ENCODE results near the gene MRPS26.
"Not testable (repeated sequence)": the region's sequence is repeated elsewhere in the genome, so short reads cannot be mapped to it uniquely, and the experiment has no call there.

The MRPS26 gene

DNA sequence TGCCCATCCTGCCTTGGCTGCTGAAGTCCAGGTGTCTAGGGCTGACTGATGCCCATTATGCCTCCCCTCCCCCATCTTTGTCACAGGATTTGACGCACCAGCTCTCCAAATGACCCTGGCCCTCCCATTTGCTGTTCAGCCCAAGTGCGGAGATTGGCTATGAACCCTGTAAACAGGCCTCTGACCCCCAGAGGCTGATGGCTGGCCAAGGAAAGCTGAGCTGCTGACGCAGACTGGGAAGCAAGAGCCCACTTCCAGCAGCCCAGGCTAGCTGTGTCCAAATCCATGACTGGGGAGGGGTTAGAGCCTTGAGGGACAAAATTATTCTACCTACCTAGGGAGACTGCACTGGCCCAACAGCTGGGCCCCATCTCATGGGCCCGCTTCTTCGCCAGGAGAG lies 3.2 kb upstream of the MRPS26 start:
- DNase-seq (ENCODE audit: low read depth, low spot score): no peak

DNA sequence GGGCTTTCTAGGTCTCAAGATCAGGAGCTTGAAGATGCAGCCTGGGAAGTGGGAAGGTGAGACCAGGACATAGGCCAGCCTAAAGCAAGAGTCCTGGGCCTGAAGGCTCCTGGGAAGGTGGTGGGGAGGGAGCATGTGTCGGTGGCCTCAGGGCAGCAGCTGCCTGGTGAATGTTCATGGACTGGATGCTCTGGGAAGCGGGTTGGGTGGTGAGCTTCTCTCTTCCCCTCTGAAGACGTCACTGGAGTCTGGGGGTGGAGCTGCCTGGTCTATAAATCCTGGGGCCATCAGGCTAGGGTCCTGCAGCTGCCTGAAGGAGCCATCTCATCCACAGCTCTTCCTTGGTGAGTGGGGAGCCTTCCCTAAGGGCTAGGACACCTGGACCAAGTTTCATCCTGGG lies 2.5 kb upstream of the MRPS26 start, which contains the start of gene GNRH2:
GNRH2 (plus strand) TSS at position 301 of the 400 bp plus-strand sequence. CDS start 793 bp downstream, outside the sequence.
- DNase-seq (ENCODE audit: low read depth, low spot score): no peak

DNA sequence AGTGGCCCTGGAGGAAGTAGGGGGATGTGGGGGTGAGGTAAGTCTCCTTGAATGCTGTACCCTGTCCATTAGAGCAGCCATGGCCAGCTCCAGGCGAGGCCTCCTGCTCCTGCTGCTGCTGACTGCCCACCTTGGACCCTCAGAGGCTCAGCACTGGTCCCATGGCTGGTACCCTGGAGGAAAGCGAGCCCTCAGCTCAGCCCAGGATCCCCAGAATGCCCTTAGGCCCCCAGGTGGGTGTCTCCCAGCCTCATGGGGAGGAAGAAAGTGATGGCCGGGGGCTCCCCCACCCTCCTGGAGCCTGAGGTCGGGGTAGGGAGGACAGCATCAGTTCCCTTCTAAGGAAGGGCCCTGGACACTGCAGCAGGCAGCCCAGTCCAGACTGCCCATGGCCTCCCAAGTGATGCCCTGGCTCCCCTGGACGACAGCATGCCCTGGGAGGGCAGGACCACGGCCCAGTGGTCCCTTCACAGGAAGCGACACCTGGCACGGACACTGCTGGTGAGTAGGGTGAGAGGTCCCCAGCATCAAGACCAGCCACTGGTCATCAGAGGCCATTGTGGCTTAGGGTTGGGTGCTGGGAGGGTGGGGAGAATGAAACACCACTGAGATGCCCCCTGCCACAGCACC lies 1.4 kb upstream of the MRPS26 start:
- DNase-seq (ENCODE audit: low read depth, low spot score): no peak

DNA sequence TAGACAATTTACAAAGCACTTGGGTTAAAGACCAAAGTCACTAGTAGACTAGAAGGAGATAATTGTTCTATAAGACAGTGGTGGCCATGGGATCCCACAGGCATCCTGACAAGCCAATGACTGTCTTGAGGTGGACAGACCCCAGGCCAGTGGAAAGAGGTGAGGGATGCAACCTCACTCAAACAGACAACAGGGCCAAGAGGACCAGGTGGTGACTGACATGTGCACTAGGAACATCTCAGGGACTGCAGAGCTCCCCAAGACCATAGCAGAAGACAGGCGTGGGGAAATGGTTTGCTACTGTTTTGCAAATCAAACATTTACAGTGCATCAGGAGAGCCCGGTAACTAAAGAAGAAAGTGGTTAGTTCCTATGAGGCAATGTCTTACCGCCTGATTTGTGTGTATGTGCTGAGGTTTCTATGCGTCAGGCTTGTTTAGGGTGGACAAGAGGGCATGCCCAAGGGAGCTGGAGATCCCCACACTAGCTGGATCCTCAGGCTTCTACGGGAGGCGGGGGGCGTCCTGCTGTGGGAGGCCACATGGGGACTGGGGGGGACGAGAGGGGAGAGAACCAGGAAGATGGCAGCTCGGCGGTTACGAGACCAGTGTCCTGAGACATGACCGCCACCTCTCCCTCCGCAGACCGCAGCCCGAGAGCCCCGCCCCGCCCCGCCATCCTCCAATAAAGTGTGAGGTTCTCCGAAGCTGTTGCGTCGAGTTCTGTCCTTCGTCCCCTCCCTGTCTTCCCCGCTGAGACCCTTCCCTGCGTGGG lies 623 bp upstream of the MRPS26 start:
- DNase-seq (ENCODE audit: low read depth, low spot score): no peak

DNA sequence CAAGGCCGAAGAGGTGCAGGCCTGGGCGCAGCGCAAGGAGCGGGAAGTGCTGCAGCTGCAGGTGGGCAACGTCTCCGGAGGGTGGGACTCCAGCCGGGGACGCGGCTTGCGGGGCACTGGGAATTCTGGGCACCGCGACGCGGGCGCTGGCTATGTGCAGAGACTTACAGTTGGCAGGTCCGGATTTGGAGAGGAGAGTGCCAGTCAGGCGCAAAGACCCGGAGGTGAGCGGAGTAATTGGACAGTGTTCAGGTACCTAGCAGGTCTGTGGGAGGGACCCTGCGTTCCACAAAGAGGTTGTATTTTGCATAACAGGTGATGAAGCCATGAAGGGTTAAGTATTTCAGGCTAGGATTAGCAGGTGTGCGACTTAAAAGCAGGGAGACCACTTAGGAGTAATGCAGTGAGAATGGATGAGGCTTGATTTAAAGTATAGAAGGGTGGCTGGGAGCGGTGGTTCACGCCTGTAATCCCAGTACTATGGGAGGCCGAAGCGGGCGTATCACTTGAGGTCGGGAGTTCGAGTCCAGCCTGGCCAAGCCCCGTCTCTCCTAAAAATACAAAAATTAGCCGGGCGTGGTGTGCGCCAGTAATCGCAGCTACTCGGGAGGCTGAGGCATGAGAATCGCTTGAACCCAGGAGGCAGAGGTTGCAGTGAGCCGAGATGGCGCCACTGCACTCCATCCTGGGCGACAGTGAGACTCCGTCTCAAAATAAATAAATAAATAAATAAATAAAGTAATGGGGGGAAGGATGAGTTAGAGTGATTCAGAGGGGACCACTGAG lies 1.0 kb downstream of the MRPS26 start:
- no peak for DNase-seq (ENCODE audit: low read depth, low spot score)

DNA sequence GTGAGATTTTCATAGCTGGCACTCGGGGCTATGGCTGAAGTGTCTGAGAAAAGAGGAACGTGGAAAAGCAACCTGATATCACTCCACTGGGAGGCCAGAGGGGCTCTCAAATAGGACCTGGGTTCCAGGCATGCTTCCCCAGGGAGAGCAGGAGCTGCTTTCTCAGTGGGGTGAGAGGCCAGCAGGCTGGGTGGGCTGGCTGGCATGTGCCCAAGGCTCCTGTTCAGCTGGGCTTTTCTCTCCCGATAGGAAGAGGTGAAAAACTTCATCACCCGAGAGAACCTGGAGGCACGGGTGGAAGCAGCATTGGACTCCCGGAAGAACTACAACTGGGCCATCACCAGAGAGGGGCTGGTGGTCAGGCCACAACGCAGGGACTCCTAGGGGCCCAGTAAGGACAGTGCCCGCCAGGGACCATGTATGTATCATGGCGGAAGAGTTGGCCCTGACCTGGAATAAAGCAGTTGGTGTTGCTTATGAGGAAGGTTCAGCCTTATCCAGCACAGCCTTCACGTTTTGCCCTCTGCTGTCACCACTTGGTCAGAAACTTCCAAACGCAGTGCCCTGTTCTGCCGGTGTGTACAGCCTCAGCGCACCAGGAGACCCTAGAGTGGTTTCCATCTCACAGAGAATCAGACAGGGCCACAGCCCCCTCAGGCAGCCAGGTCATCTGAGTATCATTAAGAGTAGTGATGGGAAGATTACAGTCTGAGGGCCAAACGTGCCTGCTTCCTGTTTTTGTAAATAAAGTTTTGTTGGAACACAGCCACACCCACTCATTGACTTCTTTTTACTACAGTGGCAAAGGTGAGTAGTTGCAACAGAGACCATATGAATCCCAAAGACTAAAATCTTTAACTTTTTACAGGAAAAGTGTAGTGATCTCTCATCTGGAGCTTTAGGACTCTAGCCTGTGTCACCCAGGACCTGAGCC lies 1.9 kb downstream of the MRPS26 start:
- DNase-seq (ENCODE audit: low read depth, low spot score): no peak

DNA sequence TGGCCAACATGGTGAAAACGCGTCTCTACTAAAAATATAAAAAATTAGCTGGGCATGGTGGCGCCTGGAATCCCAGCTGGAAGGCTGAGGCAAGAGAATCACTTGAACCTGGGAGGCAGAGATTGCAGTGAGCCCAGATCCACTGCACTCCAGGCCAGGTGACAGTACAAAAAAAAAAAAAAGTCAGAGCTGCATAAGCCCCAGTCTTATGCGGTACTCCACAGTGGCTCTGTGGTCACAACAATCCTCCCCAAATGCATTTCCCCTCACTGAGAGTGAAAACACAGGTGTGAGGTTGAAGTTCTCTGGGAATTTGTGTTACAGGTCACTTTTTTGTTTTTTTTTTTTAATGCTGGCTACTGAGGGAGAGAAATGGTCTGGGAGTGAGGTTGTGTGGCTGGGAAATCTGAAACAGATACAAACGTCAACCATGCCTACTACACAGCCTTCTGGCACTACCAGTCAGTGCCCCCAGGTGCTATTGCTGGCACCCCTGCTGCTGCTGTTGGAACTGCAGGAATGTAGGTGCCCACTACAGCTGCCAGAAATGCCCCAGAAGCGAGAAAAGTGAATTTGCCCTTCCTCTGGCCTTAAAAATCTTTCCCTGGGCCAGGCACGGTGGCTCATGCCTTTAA lies 5.7 kb downstream of the MRPS26 start:
- DNase-seq (ENCODE audit: low read depth, low spot score): no peak

DNA sequence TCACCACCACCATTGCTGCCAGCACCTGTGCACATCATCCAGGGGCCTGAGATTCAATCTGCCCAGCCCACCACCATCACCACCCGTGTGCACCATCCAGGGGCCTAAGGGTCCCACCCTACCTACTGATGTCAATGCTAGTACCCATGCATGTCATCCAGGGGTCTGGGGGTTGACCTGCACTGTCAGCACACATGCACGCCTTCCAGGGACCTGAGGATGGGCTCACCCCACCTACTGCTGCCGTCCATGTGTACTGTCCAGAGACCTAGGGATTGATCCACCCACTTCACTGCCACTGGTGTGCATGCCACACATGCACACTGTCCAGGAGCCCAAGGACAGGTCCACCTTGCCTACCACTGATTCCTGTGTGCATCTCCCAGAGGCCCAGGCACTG lies 13.6 kb downstream of the MRPS26 start:
- DNase-seq (ENCODE audit: low read depth, low spot score): no peak

DNA sequence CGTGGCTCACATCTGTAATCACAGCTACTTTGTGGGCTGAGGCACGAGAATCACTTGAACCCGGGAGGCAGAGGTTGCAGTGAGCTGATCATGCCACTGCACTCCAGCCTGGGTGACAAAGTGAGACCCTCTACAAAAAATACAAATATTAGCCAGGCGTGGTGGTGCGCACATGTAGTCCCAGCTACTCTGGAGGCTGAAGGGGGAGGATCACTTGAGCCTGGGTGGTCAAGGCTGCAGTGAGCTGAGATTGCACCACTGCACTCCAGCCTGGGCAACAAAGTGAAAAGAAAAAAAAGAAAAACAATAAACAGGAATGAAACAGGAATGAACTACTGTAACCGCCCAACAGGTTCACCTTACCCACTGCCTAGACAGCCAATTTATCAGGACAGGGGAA lies 18.3 kb downstream of the MRPS26 start:
- not testable (repeated sequence) for DNase-seq (ENCODE audit: low read depth, low spot score)

DNA sequence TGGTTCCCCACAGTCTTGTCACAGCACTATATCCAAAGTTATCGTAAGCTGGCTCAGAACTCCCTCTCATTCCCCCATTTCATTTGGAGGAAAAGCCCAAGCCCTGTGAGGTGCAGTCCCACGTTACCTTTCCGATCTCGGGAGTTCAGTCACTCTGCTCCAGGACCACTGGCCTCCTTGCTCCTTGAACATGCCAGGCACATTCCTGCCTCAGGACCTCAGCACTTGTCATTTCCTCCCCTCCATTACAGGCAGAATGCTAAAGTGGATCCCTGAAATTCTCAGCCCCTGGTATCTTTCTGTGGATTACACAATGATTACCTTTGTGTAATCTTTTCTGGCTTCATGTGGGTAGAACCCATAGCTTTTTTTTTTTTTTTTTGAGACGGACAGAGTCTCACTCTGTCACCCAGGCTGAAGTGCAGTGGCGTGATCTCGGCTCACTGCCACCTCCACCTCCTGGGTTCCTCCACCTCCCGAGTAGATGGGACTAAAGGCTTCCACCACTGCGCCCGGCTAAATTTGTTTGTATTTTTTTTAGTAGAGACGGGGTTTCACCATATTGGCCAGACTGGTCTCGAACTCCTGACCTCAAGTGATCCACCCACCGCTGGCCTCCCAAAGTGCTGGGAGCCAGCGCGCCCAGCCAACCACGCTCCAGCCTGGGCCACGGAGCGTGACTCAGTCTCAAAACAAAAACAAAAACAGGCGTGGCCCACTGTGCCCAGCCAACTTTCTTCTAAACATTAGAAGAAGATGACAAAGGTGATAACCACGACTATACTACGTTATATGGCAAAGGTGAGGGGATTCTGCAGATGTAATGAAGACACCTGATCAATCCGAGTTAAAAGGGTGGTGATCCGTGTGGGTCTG lies 21.5 kb downstream of the MRPS26 start:
- peak; percentile 50 for DNase-seq (ENCODE audit: low read depth, low spot score)

DNA sequence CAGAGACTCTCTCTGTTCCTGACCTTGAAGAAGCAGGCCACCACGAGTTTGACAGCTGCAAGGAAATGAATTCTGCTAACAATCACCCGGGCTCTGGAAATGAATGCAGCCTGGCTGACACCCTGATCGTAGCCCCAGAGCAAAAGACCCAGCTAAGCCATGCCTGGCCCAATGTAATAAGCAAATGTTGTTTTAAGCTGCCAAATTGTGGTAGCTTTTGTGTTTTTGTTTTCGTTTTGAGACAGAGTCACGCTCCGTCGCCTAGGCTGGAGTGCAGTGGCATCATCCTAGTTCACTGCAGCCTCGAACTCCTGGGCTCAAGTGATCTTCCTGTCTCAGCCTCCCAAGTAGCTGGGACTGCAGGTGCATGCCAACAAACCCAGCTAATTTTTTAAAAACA lies 22.2 kb downstream of the MRPS26 start:
- no peak for DNase-seq (ENCODE audit: low read depth, low spot score)

DNA sequence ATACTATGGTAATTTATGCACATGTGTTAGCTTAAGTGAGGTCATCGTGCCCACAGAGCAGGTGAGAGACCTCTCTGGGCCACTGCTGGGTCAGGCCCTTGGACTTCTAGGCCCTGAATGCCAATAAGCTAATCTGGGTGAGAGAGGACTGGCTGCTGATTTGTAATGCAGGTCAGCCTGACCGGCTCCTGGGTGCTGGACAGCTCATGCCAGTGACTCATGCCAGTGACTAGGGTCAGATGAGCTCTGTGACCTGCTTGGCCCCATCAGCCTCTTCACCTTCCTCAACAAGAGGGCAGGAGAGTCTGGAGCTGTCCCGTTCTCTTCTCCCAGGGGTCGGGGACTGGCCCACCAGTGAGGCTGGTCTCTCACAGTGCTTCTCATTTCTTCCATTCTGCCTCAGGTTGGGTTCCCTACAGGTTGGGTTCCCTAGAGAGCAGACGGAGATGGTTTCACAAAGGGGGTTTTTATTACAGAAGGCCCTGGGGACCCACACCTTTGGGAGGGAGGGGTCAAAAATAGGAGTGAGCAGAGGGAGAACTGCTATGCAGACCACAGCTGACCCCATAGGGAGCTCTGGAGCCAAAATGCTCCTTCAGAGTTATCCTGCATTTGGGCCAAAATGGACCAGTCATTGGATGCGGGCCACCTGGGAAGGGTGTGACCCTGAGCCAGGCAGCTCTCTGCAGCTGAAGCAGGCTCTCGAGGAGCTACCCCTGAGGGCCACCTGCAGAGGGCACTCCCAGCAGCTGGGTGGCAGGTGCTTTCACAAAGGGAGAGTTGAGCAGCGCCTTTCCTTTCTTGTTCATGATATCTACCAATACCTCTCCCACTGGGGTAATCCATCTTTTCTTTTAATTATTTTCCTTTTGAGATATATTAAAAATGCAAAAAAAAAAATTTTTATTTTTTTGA lies 23.4 kb downstream of the MRPS26 start:
- DNase-seq (ENCODE audit: low read depth, low spot score): peak; percentile 32

DNA sequence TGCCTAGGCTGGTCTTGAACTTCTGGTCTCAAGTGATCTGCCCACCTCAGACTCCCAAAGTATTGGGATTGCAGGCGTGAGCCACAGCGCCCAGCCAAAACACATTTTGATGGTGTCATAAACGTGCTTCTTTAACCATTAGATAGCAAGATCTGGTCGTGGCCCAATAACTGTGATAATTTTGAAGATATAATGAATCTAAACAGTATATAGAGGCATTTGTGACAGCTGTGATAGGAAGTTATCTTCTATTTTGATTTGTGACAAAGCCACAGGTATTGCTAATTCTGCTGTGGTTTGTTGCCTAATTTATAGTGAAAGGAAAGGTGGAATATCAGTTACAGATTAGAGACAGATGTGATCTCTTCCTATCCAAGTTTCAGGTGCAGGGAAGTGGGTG lies 24.9 kb downstream of the MRPS26 start:
- no peak for DNase-seq (ENCODE audit: low read depth, low spot score)

DNA sequence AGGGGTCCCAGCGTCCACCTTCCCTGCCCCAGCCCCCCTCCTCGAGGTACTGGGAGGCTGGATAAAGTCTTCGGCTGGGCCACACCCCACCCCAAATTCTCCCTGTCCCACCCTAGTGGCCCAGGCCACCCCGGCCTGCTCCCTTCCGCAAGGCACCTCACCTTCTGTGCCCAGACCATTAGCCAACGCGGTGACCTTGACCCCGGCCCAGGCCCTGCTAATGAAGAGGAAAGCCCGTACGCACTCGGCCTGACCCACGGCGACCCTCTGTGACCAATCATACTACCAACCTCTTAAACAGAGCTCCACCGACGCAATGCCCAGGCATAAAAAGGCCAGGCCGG lies 25.4 kb downstream of the MRPS26 start:
- no peak for DNase-seq (ENCODE audit: low read depth, low spot score)

DNA sequence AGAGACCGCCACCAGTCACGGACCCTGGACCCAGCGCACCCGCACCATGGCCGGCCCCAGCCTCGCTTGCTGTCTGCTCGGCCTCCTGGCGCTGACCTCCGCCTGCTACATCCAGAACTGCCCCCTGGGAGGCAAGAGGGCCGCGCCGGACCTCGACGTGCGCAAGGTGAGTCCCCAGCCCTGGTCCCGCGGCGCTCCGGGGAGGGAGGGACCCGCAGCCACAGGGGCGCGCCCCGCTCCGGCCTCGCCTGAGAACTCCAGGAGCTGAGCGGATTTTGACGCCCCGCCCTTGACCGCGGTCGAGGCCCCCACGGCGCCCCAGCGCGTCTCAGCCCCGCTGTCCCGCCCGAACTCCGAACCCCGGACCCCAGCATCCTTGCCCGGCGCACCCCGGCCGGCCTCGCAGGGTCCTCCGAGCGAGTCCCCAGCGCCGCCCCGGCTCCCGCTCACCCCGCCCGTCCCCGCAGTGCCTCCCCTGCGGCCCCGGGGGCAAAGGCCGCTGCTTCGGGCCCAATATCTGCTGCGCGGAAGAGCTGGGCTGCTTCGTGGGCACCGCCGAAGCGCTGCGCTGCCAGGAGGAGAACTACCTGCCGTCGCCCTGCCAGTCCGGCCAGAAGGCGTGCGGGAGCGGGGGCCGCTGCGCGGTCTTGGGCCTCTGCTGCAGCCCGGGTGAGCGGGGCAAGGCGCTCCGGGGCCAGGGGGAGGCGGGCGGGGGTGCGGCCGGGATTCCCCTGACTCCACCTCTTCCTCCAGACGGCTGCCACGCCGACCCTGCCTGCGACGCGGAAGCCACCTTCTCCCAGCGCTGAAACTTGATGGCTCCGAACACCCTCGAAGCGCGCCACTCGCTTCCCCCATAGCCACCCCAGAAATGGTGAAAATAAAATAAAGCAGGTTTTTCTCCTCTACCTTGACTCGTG lies 26.0 kb downstream of the MRPS26 start, which contains the start of gene OXT:
OXT (plus strand) TSS at position 11 of the 920 bp plus-strand sequence; CDS start at position 47, 36 bp downstream.
- peak; percentile 30 for DNase-seq (ENCODE audit: low read depth, low spot score)

DNA sequence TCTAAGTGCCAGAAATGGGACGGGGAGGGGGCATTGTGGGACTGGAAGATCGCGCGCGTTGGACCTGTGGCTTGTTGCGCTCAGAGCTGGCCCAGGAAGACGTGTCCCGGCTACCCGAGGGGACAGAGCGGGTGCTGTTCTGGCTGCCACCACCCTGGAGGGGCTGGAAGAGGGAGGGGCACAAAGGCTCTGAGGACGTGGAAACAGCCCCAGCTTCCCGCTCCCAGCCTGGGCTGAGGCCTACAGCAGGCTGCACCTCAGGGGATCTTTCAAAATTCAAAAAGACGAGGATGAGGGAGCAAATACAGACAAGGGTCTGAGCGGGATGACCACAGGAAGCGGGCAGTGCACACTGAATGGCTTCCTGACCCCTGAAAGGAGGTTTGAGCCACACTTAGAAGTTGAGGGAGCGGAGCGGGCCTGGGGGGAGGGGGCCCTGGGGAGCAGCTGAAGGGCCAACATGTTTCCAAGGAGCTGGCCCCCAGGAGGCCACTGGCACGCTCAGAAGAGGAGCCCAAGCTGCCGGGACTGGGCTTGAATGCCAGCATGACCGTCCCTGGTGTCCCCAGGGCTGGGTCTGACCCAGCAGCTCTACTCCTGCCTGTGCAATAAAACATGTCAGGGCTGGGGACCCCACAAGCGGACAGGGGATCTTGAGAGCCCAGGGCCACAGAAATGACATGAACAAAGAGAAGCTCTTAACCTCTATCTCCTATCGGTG lies 26.8 kb downstream of the MRPS26 start:
- DNase-seq (ENCODE audit: low read depth, low spot score): no peak

DNA sequence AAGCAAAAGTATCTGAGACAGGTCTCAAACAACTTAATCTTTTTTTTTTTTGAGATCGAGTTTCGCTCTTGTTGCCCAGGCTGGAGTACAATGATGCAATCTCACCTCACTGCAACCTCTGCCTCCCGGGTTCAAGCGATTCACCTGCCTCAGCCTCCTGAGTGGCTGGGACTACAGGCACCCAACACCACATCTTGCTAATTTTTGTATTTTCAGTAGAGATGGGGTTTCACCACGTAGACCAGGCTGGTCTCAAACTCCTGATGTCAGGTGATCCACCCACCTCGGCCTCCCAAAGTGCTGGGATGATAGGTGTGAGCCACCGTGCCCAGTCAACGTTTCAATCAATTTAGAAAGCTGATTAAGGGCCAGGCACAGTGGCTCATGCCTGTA lies 27.4 kb downstream of the MRPS26 start:
- not testable (repeated sequence) for DNase-seq (ENCODE audit: low read depth, low spot score)
